ENCODE results near the gene ZDHHC11.
"Not testable (repeated sequence)": the region's sequence is repeated elsewhere in the genome, so short reads cannot be mapped to it uniquely, and the experiment has no call there.

Gene ZDHHC11

GRCh38 chr5:775595-775960 lies 75.2 kb downstream of the ZDHHC11 start:
- H3K4me1 ChIP-seq (ENCODE audit: insufficient read depth, low read length); H3K4me3 ChIP-seq (ENCODE audit: low read length); H3K36me3 ChIP-seq (ENCODE audit: insufficient read depth, low read length); H3K27me3 ChIP-seq (ENCODE audit: insufficient read depth, low read length); H2AFZ ChIP-seq (ENCODE audit: low read depth, low read length): not testable (repeated sequence)
- H3K9me3 ChIP-seq (ENCODE audit: low read length) = peaks cover 24% of the 10 kb centered on the region

GRCh38 chr5:774854-775505 lies 75.8 kb downstream of the ZDHHC11 start:
- H2AFZ ChIP-seq (ENCODE audit: low read depth, low read length); H3K27me3 ChIP-seq (ENCODE audit: insufficient read depth, low read length); H3K36me3 ChIP-seq (ENCODE audit: insufficient read depth, low read length); H3K4me3 ChIP-seq (ENCODE audit: low read length); H3K4me1 ChIP-seq (ENCODE audit: insufficient read depth, low read length): not testable (repeated sequence)
- H3K9me3 ChIP-seq (ENCODE audit: low read length) = peaks cover 24% of the 10 kb centered on the region

DNA sequence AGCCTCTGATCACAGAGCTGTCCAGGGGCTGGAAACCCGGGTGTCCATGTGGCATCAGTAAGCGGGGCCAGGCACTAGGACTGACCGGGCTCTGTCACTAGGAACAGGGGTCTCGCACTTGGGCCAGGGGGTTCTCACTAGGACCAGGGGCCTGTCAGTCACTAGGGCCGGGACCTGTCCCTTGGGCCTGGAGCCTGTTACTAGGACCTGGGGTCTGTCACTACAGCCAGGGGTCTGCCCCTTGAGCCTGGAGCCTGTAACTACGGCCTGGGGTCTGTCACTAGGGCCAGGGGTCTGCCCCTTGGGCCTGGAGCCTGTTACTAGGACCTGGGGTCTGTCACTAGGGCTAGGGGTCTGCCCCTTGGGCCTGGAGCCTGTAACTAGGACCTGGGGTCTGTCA lies 76.5 kb downstream of the ZDHHC11 start:
- H2AFZ ChIP-seq (ENCODE audit: low read depth, low read length); H3K27me3 ChIP-seq (ENCODE audit: insufficient read depth, low read length); H3K36me3 ChIP-seq (ENCODE audit: insufficient read depth, low read length); H3K4me1 ChIP-seq (ENCODE audit: insufficient read depth, low read length); H3K4me3 ChIP-seq (ENCODE audit: low read length): not testable (repeated sequence)
- H3K9me3 ChIP-seq (ENCODE audit: low read length) = peaks cover 24% of the 10 kb centered on the region

DNA sequence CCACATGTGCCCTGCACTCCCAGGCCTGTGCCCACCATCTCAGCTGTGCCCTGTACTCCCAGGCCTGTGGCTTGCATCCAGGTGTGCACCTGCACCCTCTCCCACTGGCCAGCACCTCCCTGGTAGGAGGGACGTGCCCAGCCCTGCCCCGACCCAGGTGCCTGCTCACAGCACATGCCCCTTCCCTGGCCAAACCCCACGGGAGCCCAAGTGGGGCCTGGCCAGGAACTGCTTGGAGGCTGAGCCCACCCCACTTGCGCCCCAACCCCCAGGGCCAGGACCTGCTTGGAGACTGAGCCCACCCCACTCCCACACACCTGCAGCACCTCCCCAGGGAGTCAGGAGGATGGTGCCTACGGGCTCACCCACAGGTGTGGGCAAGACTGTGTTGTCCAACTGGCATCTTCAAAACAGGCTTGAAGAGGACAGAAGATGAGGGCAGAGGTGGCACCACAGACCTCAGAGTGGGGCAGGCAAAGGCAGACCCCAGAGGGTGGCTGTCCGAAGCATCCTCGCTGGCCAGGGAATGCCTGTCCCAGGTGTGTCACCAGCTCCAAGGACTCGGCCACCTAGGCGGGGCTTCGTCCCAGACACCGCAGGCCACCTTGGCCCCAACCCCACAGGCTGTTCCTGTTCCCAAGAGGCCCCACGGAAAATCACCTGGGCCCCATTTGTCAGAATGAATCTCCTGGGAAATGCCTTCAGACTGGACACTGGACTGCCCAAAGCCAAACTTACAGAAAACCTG lies 77.1 kb downstream of the ZDHHC11 start:
- Histone ChIP-seq H3K9me3 (ENCODE audit: low read length) (peaks cover 24% of the 10 kb centered on the region), H3K36me3 (ENCODE audit: insufficient read depth, low read length) (peaks cover 3% of the 10 kb centered on the region), H3K4me1 (ENCODE audit: insufficient read depth, low read length) (no peaks in the 10 kb centered on the region), H3K27me3 (ENCODE audit: insufficient read depth, low read length) (no peaks in the 10 kb centered on the region), H2AFZ (ENCODE audit: low read depth, low read length) (no peak overlapping the region), H3K4me3 (ENCODE audit: low read length) (no peak overlapping the region)

GRCh38 chr5:772931-773330 lies 77.9 kb downstream of the ZDHHC11 start:
- not testable (repeated sequence) for H3K36me3 ChIP-seq (ENCODE audit: insufficient read depth, low read length); H3K4me1 ChIP-seq (ENCODE audit: insufficient read depth, low read length); H2AFZ ChIP-seq (ENCODE audit: low read depth, low read length); H3K27me3 ChIP-seq (ENCODE audit: insufficient read depth, low read length); H3K4me3 ChIP-seq (ENCODE audit: low read length)
- peaks cover 24% of the 10 kb centered on the region for H3K9me3 ChIP-seq (ENCODE audit: low read length)

DNA sequence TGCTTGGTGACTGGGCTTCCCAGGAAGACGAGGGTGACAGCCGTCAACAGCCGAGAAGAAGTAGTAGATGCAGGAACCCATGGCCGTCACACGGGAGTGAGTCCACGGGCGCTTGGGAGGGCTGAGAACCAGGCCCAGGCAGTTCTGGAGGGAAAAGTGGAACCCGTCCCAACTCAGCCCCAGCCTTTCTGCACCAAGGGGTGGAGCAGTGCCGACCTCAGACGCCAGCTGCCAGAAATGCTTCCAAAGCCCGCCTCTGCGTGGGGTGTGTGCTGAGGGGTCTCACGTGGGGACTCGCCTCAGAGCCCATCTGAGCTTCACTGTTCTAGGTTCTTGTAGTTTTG lies 78.3 kb downstream of the ZDHHC11 start:
- peaks cover 22% of the 10 kb centered on the region for H3K9me3 ChIP-seq (ENCODE audit: low read length)
- not testable (repeated sequence) for H2AFZ ChIP-seq (ENCODE audit: low read depth, low read length); H3K27me3 ChIP-seq (ENCODE audit: insufficient read depth, low read length); H3K4me3 ChIP-seq (ENCODE audit: low read length); H3K4me1 ChIP-seq (ENCODE audit: insufficient read depth, low read length); H3K36me3 ChIP-seq (ENCODE audit: insufficient read depth, low read length)

DNA sequence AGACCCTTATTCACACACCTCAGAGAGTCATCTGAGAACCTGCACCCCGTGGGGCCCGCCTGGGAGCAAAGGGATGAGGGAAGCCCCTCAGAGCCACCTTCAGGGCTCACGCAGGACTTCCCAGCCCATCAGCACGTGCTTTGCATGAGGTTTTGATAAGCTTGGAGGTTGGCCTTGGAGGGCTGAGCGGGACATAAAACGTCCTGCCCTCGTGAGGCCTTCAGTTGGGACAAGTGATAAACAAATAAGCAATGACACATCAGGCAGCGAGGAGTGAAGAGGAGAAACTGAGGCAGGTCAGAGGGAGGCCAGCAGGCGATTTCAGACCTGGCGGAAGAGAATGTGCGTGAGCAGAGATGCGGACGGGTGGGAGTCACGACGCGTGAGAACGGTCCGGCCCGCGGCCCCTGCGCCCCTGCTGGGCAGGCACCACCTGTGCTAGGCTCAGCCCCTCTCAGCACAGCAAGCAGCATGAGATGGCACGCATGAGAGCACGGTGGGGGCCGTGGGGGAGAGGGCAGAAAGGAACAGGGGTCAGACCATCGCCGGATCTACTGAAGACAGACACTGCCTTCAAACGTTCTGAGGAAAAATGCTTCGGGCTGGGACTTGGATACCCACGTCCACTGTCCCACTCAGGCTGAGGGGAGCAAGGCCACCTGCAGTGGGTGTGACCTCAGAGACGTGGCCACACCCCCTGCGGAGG lies 78.8 kb downstream of the ZDHHC11 start:
- peaks cover 17% of the 10 kb centered on the region for H3K9me3 ChIP-seq (ENCODE audit: low read length)
- not testable (repeated sequence) for H3K4me1 ChIP-seq (ENCODE audit: insufficient read depth, low read length); H2AFZ ChIP-seq (ENCODE audit: low read depth, low read length); H3K27me3 ChIP-seq (ENCODE audit: insufficient read depth, low read length); H3K36me3 ChIP-seq (ENCODE audit: insufficient read depth, low read length); H3K4me3 ChIP-seq (ENCODE audit: low read length)

- not testable (repeated sequence) for H3K36me3 ChIP-seq (ENCODE audit: insufficient read depth, low read length); H3K4me3 ChIP-seq (ENCODE audit: low read length); H3K27me3 ChIP-seq (ENCODE audit: insufficient read depth, low read length); H3K4me1 ChIP-seq (ENCODE audit: insufficient read depth, low read length); H2AFZ ChIP-seq (ENCODE audit: low read depth, low read length)
- H3K9me3 ChIP-seq (ENCODE audit: low read length) = peaks cover 20% of the 10 kb centered on the region
Observed at GRCh38 chr5:771087-771781, 79.6 kb downstream of the ZDHHC11 start.

GRCh38 chr5:770585-770984 lies 80.2 kb downstream of the ZDHHC11 start:
- peaks cover 14% of the 10 kb centered on the region for H3K36me3 ChIP-seq (ENCODE audit: insufficient read depth, low read length)
- H3K9me3 ChIP-seq (ENCODE audit: low read length) = peaks cover 21% of the 10 kb centered on the region
- not testable (repeated sequence) for H2AFZ ChIP-seq (ENCODE audit: low read depth, low read length); H3K4me1 ChIP-seq (ENCODE audit: insufficient read depth, low read length); H3K4me3 ChIP-seq (ENCODE audit: low read length); H3K27me3 ChIP-seq (ENCODE audit: insufficient read depth, low read length)

DNA sequence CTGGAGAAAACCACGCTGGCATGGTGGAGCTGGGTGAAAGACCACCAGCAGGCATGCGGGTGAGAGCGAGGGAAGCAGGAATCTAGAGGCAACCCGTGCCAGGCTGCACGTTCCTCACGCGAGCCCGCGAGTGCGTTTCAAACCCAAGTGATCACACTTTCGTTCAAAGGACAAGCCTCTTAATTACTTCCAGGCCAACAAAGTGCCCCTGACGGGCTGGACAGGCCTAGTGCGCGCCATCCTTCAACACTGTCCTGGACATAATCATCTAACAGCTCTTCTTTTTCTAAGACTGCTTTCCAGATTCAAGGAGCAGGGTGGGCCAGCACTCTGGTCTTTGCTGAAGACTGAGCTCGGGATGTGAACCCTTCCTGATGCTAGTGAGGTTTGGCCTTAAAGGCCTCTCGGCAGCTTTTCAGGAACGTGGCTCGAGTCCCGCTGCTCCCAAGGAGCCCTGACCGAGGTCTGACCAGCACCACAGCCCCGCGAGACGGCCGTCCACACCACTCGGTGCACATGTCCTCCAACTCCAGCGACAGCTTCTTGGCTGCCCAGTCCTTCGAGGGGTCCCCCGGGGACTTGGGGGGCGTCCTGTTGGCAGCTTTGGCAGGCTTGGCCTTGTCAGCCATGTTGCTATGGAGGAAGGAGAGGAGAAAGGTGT lies 81.2 kb downstream of the ZDHHC11 start:
- H3K4me1 ChIP-seq (ENCODE audit: insufficient read depth, low read length); H2AFZ ChIP-seq (ENCODE audit: low read depth, low read length); H3K4me3 ChIP-seq (ENCODE audit: low read length); H3K27me3 ChIP-seq (ENCODE audit: insufficient read depth, low read length): not testable (repeated sequence)
- Histone ChIP-seq H3K9me3 (ENCODE audit: low read length) (peaks cover 17% of the 10 kb centered on the region), H3K36me3 (ENCODE audit: insufficient read depth, low read length) (peaks cover 14% of the 10 kb centered on the region)

GRCh38 chr5:766666-767431 lies 83.9 kb downstream of the ZDHHC11 start:
- H3K4me1 ChIP-seq (ENCODE audit: insufficient read depth, low read length) = no peaks in the 10 kb centered on the region
- peaks cover 17% of the 10 kb centered on the region for H3K9me3 ChIP-seq (ENCODE audit: low read length)
- no peak overlapping the region for H3K4me3 ChIP-seq (ENCODE audit: low read length)
- no peak overlapping the region for H2AFZ ChIP-seq (ENCODE audit: low read depth, low read length)
- peaks cover 18% of the 10 kb centered on the region for H3K36me3 ChIP-seq (ENCODE audit: insufficient read depth, low read length)
- no peaks in the 10 kb centered on the region for H3K27me3 ChIP-seq (ENCODE audit: insufficient read depth, low read length)

- Histone ChIP-seq H2AFZ (ENCODE audit: low read depth, low read length) (no peak overlapping the region), H3K27me3 (ENCODE audit: insufficient read depth, low read length) (no peaks in the 10 kb centered on the region), H3K4me3 (ENCODE audit: low read length) (no peak overlapping the region), H3K36me3 (ENCODE audit: insufficient read depth, low read length) (peaks cover 18% of the 10 kb centered on the region), H3K4me1 (ENCODE audit: insufficient read depth, low read length) (no peaks in the 10 kb centered on the region), H3K9me3 (ENCODE audit: low read length) (peaks cover 17% of the 10 kb centered on the region)
Observed at GRCh38 chr5:765948-766631, 84.7 kb downstream of the ZDHHC11 start.
